ENCODE measurements around the gene COLQ.
"Not testable (repeated sequence)": the region's sequence is repeated elsewhere in the genome, so short reads cannot be mapped to it uniquely, and the experiment has no call there.

The COLQ gene

GRCh38 chr3:15430624-15431023 lies 90.9 kb downstream of the COLQ start:
- in situ Hi-C loops (cut with MboI; ENCODE audit: low sequenced_read_pairs), result no loop called here

- in situ Hi-C loops (cut with MboI; ENCODE audit: low sequenced_read_pairs), result no loop called here
Observed at GRCh38 chr3:15429080-15429479, 92.4 kb downstream of the COLQ start.

- in situ Hi-C loops (cut with MboI; ENCODE audit: low sequenced_read_pairs), result no loop called here
Observed at GRCh38 chr3:15428539-15428938, 93.0 kb downstream of the COLQ start.

DNA sequence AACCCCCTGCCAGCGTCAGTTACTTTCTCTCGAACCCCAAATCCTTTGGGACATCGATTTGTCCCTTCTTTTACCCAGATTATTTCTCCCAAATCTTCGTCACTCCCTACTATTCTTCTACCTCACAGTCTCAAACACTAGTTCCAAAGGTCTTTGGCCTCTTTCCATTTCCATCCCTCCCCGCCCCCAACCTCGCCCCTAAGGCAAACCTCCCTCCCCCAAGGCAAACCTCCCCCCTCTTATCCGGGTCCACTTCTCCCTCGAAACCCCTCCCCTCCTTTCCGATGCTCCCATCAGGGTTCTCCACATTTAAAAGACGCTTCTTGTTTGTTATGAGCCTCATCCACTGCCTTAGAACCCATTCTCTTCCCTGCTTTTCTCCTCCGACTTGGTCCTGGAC lies 93.5 kb downstream of the COLQ start:
- in situ Hi-C loops (cut with MboI; ENCODE audit: low sequenced_read_pairs), result no loop called here

DNA sequence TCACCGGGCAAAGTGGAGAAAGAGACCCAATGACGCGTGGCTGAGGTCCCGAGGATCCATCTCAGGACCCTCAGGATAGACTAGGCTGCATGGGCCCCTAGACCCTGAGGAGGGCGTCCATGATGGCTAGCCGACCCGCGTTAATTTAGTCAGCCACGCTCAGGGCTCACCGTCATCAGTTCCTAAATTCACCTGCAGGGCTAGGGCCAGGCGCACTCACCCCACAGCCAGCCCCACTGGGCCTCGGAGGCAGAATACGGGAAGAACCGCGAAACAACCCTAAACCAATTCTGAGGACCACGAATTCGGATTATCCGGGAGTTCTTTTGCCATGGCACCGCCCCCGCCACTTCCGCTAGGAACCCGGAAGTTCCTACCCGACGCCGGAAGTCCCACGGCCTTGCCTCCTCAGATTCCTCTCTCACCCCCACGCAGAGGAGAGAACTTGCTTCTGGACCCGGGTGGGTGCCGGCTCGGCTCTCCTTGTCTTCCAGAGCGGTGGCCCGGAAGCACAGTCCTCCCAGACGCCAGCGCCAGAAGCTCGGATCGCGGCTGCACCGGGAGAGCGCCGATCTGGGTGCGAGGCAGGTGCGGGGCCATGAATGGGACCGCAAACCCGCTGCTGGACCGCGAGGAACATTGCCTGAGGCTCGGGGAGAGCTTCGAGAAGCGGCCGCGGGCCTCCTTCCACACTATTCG lies 94.2 kb downstream of the COLQ start, which contains the start of the genes EAF1 and METTL6:
Gene EAF1, plus strand, starts transcription at position 417 of the 699 bp plus-strand sequence. Its CDS starts 182 bp downstream, at position 599.
Gene METTL6, minus strand, starts transcription at position 363 of the 699 bp plus-strand sequence. CDS start 1,033 bp downstream, outside the sequence.
- in situ Hi-C loops (cut with MboI; ENCODE audit: low sequenced_read_pairs), result no loop called here

DNA sequence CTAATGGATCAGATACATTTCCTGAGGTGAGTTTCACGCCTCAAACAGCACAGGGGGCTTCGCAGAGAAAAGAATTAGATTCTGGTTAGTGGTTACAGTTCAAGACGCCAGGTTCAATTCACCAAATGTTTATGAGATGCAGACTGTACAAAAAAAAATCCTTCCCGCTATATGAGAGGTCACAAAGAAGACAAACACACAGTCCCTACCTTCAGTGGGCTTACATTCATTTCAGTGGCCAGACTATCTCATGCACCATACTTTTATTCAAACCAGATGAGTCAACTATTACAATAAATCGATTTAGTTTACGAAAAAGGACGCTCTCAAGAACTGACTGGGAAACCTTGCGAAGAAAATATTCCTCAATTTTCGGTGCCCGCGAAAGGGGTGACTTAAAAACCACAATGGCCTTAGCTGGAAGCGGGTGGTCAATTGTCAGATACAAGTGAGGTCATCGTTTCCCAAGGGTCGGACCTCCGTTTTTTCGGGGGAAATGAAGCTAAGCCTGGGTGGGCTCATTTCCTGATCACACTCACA lies 94.9 kb downstream of the COLQ start:
- in situ Hi-C loops (cut with MboI; ENCODE audit: low sequenced_read_pairs), result no loop called here

GRCh38 chr3:15420871-15421270 lies 100.6 kb downstream of the COLQ start:
- in situ Hi-C loops (cut with MboI; ENCODE audit: low sequenced_read_pairs), result no loop called here

DNA sequence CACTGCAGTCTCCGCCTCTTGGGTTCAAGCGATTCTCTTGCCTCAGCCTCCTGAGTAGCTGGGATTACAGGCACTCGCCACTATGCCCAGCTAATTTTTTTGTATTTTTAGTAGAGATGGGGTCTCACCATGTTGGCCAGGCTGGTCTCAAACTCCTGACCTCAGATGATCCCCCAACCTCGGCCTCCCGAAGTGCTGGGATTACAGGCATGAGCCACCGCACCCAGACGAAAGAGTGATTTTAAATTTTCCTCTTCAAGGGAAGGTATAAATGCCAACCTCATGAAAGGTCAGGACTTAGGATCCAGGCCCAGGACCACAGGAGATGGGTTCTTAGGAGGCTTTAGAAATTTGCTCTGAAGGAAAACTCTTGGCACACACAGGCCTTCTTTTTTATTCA lies 110.5 kb downstream of the COLQ start:
- in situ Hi-C loops (cut with MboI; ENCODE audit: low sequenced_read_pairs), result not testable (repeated sequence)

- in situ Hi-C loops (cut with MboI; ENCODE audit: low sequenced_read_pairs), result no loop called here
Observed at GRCh38 chr3:15409774-15410173, 111.7 kb downstream of the COLQ start.

DNA sequence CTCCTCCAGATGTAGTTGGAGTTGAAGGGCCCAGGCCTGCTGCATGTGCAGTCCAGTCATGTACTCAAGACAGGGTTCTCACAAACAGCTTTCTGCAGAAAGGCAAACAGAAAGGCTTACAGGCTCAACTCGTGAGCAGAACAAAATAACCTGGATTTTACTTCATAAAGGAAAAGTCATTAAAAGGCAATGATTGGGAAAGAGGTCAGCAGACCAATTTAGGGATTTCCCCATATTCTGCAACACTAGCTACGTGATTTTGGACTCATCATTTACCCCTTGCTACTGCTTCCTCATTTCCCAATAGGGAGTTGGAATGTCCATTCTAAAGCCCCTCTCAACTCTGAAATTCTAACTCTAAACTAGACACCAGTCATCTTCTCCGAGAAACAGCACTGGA lies 112.3 kb downstream of the COLQ start:
- in situ Hi-C loops (cut with MboI; ENCODE audit: low sequenced_read_pairs), result no loop called here

DNA sequence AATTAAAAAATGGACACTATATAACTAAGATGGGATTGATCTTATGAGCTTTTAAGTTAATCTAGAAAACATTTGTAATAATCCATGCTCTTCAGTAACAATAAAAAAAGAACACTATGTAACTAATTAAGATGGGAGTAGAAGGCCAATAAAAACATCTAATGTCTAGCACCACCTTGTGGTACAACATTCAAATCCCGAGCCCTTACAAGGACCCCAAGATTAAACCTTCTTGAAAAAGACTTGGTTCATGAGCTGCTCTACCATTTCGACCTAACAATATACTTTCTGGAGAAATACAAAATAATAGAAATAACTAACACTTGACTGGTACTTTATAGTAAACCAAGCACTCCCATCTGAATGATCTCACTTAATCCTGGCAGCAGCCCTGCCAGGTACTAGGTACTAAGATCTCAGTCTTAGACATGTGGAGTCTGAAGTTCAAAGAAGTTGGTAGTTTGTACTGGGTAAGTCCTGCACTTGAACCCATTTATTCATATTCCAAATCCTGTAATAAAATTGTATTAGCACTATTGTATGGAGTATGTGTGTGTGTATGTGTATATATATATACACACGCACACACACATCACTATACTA lies 116.0 kb downstream of the COLQ start:
- in situ Hi-C loops (cut with MboI; ENCODE audit: low sequenced_read_pairs), result no loop called here

GRCh38 chr3:15404767-15405166 lies 116.7 kb downstream of the COLQ start:
- in situ Hi-C loops (cut with MboI; ENCODE audit: low sequenced_read_pairs), result no loop called here

DNA sequence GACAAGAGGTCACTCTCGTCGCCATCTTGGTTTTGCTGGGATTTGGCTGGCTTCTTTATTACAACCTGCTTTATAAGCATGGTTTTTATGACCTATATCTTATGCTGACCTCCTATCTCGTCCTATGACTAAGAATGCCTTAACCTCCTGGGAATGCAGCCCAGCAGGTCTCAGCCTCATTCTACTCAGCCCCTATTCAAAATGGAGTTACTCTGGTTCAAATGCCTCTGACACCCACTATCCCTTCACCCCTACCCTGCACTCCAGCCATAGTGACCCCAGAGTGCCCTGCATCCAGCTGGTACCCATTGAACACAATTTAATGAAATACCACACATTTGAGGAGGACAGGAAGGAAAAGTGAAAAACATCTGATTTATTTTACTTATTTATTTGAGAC lies 117.5 kb downstream of the COLQ start:
- in situ Hi-C loops (cut with MboI; ENCODE audit: low sequenced_read_pairs), result no loop called here

- in situ Hi-C loops (cut with MboI; ENCODE audit: low sequenced_read_pairs), result no loop called here
Observed at GRCh38 chr3:15403495-15403894, 118.0 kb downstream of the COLQ start.

DNA sequence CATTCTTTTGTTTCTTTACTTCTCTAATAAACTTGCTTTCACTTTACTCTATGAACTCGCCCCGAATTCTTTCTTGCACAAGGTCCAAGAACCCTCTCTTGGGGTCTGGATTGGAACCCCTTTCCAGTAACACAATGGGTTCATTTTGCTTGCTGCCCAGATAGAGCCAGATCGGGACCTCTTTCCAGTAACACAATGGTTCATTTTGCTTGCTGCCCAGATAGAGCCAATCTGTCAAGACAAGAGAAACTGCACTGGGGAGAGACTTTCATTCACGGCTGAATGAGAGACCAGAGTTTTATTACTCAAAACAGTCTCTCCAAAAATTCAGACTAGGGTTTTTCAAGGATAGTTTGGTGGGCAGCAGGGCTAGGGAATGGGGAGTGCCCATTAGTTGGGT lies 119.6 kb downstream of the COLQ start:
- in situ Hi-C loops (cut with MboI; ENCODE audit: low sequenced_read_pairs), result no loop called here
